Esophagus squamous epithelium (tissue), 4 donors: Measurements from ENCODE around the gene CHST10.

Source experiments
- POLR2A ChIP-seq, 4 donors: fragments of 450-650 bp; IDR thresholded peaks; one replicate each; pipeline ENCODE4 v1.6.1; 2017; ENCODE audit warnings: antibody characterized with exemption in 4 of 4, mild to moderate bottlenecking in 4 of 4, moderate library complexity in 3 of 4
- TF ChIP-seq, protein P1 (sequence below), 6 experiments: fragments of 450-650 bp in 4 of 6; fragments of 200-600 bp in 2 of 6; sonication (generic) in 2 of 6; IDR thresholded peaks; one replicate each; pipeline ENCODE4 v1.5.1; 2016 to 2019; ENCODE audit warnings: antibody characterized with exemption in 6 of 6, mild to moderate bottlenecking in 4 of 6, moderate library complexity in 4 of 6

DNA sequence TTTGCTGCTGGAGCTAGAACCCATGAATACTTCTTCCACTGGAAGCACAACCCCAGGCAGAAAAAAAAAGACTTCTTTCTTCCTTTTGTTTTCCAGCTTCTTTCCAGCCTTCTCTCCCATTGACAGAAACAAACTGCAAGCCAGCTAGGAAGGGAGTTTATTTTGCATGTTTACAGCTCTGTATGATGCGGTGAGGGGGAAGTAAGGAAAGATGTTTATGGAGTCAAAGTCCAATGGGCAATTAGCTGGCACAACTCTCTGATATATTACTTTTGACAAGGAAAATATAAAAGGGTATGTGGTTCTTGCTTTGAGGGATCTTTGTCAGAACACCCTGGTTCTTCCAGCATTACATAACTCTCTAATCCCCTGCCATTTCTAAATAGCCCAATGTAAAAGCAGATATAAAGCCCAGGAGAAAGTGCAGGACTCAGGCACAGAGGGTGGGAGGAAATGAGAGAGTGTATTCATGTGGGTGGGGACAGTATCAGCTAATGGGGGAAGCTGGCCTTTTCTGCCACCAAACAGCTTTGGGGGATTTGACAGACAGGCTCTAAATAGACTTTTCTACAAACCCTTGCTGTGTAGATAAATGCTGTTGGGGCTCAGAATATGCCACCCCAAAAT, 43.5 kb upstream of the CHST10 start:
- no peak for TF ChIP-seq POLR2A (IDR thresholded peaks at IDR 0.05)
- TF ChIP-seq, protein P1, sequence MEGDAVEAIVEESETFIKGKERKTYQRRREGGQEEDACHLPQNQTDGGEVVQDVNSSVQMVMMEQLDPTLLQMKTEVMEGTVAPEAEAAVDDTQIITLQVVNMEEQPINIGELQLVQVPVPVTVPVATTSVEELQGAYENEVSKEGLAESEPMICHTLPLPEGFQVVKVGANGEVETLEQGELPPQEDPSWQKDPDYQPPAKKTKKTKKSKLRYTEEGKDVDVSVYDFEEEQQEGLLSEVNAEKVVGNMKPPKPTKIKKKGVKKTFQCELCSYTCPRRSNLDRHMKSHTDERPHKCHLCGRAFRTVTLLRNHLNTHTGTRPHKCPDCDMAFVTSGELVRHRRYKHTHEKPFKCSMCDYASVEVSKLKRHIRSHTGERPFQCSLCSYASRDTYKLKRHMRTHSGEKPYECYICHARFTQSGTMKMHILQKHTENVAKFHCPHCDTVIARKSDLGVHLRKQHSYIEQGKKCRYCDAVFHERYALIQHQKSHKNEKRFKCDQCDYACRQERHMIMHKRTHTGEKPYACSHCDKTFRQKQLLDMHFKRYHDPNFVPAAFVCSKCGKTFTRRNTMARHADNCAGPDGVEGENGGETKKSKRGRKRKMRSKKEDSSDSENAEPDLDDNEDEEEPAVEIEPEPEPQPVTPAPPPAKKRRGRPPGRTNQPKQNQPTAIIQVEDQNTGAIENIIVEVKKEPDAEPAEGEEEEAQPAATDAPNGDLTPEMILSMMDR (IDR thresholded peaks at IDR 0.05) = no peak
